NT2/D1 (cell line): ENCODE data around the gene TTLL8.

ENCODE experiments used
- SUZ12 ChIP-seq: IDR thresholded peaks from 2 replicates; pipeline ENCODE4 v1.6.1; 2011; ENCODE audit not compliant: insufficient read length, insufficient read depth; ENCODE audit errors: extremely low read depth
- YY1 ChIP-seq: IDR thresholded peaks from 2 replicates; pipeline ENCODE4 v1.6.1; 2011; ENCODE audit not compliant: insufficient read length, insufficient read depth

- TF ChIP-seq YY1 (no peak), SUZ12 (no peak)
These were observed 41.0 kb downstream of the TTLL8 start for GRCh38 chr22:50016988-50017700.
